Measurements from ENCODE around the gene SETD5.

- TF ChIP-seq, protein P1, sequence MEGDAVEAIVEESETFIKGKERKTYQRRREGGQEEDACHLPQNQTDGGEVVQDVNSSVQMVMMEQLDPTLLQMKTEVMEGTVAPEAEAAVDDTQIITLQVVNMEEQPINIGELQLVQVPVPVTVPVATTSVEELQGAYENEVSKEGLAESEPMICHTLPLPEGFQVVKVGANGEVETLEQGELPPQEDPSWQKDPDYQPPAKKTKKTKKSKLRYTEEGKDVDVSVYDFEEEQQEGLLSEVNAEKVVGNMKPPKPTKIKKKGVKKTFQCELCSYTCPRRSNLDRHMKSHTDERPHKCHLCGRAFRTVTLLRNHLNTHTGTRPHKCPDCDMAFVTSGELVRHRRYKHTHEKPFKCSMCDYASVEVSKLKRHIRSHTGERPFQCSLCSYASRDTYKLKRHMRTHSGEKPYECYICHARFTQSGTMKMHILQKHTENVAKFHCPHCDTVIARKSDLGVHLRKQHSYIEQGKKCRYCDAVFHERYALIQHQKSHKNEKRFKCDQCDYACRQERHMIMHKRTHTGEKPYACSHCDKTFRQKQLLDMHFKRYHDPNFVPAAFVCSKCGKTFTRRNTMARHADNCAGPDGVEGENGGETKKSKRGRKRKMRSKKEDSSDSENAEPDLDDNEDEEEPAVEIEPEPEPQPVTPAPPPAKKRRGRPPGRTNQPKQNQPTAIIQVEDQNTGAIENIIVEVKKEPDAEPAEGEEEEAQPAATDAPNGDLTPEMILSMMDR (IDR thresholded peaks at IDR 0.05) = no peak
- TF ChIP-seq POLR2A (IDR thresholded peaks at IDR 0.05) (no peak), EP300 (IDR thresholded peaks at IDR 0.05) (no peak)
These were observed 9.6 kb downstream of the SETD5 start for GRCh38 chr3:9406856-9407626.
